H1 (cell line): Measurements from ENCODE around the gene MIEF2.
"Not testable (repeated sequence)": the region's sequence is repeated elsewhere in the genome, so short reads cannot be mapped to it uniquely, and the experiment has no call there.

Experiments
- BRCA1 ChIP-seq: IDR thresholded peaks from 2 replicates; pipeline ENCODE4 v1.6.1; 2012; ENCODE audit warnings: low read depth, low read length, improper control_type of control experiment
- EZH2 ChIP-seq: fragments of 200-600 bp; sonication (generic); IDR thresholded peaks from 2 replicates; pipeline ENCODE4 v1.7.1; 2012; ENCODE audit warnings: low read depth, mild to moderate bottlenecking, moderate library complexity, low read length, inconsistent platforms; ENCODE audit not compliant: severe bottlenecking
- KDM1A ChIP-seq: fragments of 200-600, 300-600 bp; sonication (generic); IDR thresholded peaks from 2 replicates; pipeline ENCODE4 v1.7.1; 2016; ENCODE audit warnings: mild to moderate bottlenecking, low read length, borderline replicate concordance
- SIN3A ChIP-seq, 2 experiments: IDR thresholded peaks in 1 of 2; conservative IDR thresholded peaks in 1 of 2; 2 replicates each; pipeline ENCODE4 v1.6.1; 2011 to 2012; ENCODE audit warnings: low read length in 2 of 2, improper control_type of control experiment in 1 of 2, low read depth in 1 of 2, mild to moderate bottlenecking in 1 of 2
- SP2 ChIP-seq: IDR thresholded peaks from 2 replicates; pipeline ENCODE4 v1.6.1; 2012; ENCODE audit warnings: mild to moderate bottlenecking, low read length, inconsistent platforms
- YY1 ChIP-seq: IDR thresholded peaks from 2 replicates; pipeline ENCODE4 v1.6.1; 2011; ENCODE audit warnings: low read depth, mild to moderate bottlenecking, low read length
- TF ChIP-seq, protein P1 (sequence below), 3 experiments: IDR thresholded peaks; 1 replicate in 2 of 3; 2 replicates in 1 of 3; pipeline versions ENCODE4 v1.5.1 to v1.6.1; 2011; ENCODE audit warnings: low read length in 3 of 3, mild to moderate bottlenecking in 3 of 3, inconsistent platforms in 2 of 3, low read depth in 1 of 3, moderate library complexity in 1 of 3; ENCODE audit not compliant: insufficient read depth in 1 of 3; ENCODE audit errors: control extremely low read depth in 1 of 3
- TF ChIP-seq, protein P2 (sequence below): IDR thresholded peaks from 2 replicates; pipeline ENCODE4 v1.6.1; 2012; ENCODE audit warnings: inconsistent platforms

- not testable (repeated sequence) for TF ChIP-seq SP2; SIN3A (conservative IDR thresholded peaks at IDR 0.05 in 1 of 2, IDR thresholded peaks at IDR 0.05 in 1 of 2; ENCODE audit: low read depth in 1 of 2, low read length in 2 of 2); EZH2; BRCA1; KDM1A; YY1
- TF ChIP-seq, protein P1, sequence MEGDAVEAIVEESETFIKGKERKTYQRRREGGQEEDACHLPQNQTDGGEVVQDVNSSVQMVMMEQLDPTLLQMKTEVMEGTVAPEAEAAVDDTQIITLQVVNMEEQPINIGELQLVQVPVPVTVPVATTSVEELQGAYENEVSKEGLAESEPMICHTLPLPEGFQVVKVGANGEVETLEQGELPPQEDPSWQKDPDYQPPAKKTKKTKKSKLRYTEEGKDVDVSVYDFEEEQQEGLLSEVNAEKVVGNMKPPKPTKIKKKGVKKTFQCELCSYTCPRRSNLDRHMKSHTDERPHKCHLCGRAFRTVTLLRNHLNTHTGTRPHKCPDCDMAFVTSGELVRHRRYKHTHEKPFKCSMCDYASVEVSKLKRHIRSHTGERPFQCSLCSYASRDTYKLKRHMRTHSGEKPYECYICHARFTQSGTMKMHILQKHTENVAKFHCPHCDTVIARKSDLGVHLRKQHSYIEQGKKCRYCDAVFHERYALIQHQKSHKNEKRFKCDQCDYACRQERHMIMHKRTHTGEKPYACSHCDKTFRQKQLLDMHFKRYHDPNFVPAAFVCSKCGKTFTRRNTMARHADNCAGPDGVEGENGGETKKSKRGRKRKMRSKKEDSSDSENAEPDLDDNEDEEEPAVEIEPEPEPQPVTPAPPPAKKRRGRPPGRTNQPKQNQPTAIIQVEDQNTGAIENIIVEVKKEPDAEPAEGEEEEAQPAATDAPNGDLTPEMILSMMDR (IDR thresholded peaks at IDR 0.05; ENCODE audit: control extremely low read depth in 1 of 3, insufficient read depth in 1 of 3, low read depth in 1 of 3, low read length in 3 of 3): not testable (repeated sequence)
- TF ChIP-seq, protein P2, sequence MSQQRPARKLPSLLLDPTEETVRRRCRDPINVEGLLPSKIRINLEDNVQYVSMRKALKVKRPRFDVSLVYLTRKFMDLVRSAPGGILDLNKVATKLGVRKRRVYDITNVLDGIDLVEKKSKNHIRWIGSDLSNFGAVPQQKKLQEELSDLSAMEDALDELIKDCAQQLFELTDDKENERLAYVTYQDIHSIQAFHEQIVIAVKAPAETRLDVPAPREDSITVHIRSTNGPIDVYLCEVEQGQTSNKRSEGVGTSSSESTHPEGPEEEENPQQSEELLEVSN: not testable (repeated sequence)
Observed at GRCh38 chr17:18298061-18298460, 37.6 kb downstream of the MIEF2 start.
